Urinary bladder (tissue), 4 donors: ENCODE data around the gene IL10RA. TPM values are rescaled to one million over a fixed set of nuclear protein-coding genes. Genes with fewer than 3 reads are reported as not detected.

ENCODE experiments used
- DNase-seq: peaks from one replicate; pipeline ENCODE4 v3.0.0-alpha.2; 2015; ENCODE audit errors: extremely low spot score
- H3K27ac ChIP-seq: one replicate; pipeline ENCODE4 v1.5.1; 2013; ENCODE audit warnings: low read depth, mild to moderate bottlenecking, moderate library complexity
- H3K36me3 ChIP-seq: one replicate; pipeline ENCODE4 v1.6.1; 2013; ENCODE audit warnings: mild to moderate bottlenecking, moderate library complexity; ENCODE audit not compliant: insufficient read depth
- H3K4me1 ChIP-seq: one replicate; pipeline ENCODE4 v1.6.1; 2013; ENCODE audit warnings: mild to moderate bottlenecking, moderate library complexity; ENCODE audit not compliant: insufficient read depth
- H3K4me3 ChIP-seq: one replicate; pipeline ENCODE4 v1.5.1; 2013; ENCODE audit warnings: low read depth, low read length
- WGBS: extraction: QIAGEN DNeasy Blood & Tissue Kit; methylation state at CpG from one replicate; pipeline ENCODE4 v1.1.7; 2013; 5-methylcytosine and 5-hydroxymethylcytosine counted together
- polyA plus RNA-seq: library from polyadenylated mRNA; stranded (reverse); fragments of 200-250 nt; gene quantifications from one replicate; pipeline ENCODE4 v1.2.3, GENCODE V29; 2013
- total RNA-seq: library from RNA; depleted of rRNA; stranded (reverse); fragments of >200 nt; gene quantifications from one replicate; pipeline ENCODE4 v1.2.3, GENCODE V29; 2014
- donor health status: healthy with polysubstance abuse.
- donor health status: healthy.

IL10RA gene
- total and polyA plus RNA-seq, 2 donors, result 8.7 to 10.8 TPM

DNA sequence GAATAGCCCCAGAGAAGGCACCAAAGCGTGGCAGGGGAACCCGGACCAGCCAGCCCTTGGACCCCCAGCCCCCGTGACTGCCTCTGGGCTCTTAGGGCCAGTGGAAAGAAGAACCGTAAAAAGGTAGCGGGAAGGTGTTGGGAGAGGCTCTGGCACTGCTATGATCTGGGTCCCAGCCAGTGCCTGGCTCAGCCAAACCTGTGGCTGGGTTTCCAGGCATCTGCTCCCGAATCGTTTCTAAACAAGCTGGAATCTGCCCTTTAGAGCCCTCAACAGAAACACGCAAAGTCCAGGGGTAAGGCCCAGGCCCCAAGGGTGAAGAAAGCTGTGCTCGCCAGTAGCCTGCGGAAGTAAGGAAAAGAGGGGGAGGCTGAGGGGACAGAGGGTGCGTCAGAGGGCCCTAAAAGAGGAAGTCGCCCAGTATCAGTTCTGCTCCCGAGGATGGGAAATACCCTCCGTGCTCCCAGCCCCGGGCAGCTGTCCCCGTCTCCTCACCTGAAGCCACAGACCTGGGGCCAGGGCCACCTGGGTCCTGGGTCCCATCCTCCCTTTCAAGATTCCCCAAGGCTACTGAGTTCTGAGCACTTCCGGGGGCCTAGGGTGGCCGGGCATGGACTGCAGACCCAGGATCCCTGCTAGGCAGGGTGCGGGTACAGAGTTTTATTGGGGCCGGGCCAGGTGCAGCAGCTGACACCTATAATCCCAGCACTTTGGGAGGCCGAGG, 24.7 kb downstream of the IL10RA start:
- WGBS, result 75% methylated on average over 21 of the region's 21 CpGs
- no peaks in the 10 kb centered on the region for H3K4me1 ChIP-seq
- no peak overlapping the region for H3K27ac ChIP-seq
- H3K36me3 ChIP-seq, result no peaks in the 10 kb centered on the region
- DNase-seq, result no peak
- H3K4me3 ChIP-seq, result no peak overlapping the region

DNA sequence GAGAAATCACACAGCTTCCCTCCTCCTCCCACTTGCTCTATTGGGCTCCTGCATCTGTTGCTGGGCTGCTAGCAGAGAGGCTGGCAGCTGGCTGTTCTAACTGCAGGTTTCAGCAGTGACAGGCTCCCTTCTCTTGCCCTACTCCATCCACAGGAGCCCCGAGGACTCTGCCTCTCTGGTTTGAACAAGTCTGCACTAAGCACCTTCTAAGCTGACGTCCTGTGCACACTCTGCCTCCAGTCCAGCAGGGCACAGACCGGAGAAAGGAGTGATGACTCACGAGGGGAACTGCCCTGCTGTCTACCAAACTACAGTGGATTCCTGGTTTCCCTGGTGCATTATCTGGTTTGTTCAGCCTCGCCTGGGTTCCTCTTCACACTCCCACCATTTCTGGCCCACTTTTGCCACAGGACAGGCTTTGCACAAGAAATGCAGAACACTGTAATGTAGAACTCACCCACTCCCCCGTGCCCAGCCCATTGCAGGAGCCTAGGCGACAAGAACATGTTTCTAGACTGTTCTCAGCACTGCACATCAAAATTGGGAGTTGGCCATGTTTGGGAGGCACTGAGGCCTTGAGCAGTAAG, 26.0 kb downstream of the IL10RA start:
- Histone ChIP-seq H3K36me3 (no peaks in the 10 kb centered on the region), H3K27ac (no peak overlapping the region), H3K4me1 (no peaks in the 10 kb centered on the region), H3K4me3 (no peak overlapping the region)
- WGBS, result 69% methylated on average over 7 of the region's 7 CpGs
- no peak for DNase-seq

DNA sequence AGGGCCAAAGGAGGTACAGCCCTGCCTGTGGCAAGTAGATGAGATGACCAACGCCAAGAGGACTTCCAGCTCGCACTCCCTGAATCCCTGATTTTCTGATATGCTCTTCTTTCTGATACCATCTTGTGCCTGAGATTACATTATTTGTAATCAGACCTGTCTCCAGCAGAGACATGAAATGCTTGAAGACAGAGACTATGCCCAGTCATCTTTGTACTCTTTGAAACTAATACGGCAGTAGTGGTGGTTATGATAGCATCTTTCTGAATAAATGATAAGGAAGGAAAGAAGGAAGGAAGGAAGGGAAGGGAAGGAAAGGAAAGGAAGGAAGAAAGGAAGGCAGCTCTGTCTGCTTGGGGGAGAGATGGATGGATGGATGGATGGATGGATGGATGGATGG, 27.8 kb downstream of the IL10RA start:
- Histone ChIP-seq H3K27ac (no peak overlapping the region), H3K36me3 (no peaks in the 10 kb centered on the region), H3K4me1 (no peaks in the 10 kb centered on the region), H3K4me3 (no peak overlapping the region)
- DNase-seq, result no peak
- 91% methylated on average over 3 of the region's 3 CpGs for WGBS

DNA sequence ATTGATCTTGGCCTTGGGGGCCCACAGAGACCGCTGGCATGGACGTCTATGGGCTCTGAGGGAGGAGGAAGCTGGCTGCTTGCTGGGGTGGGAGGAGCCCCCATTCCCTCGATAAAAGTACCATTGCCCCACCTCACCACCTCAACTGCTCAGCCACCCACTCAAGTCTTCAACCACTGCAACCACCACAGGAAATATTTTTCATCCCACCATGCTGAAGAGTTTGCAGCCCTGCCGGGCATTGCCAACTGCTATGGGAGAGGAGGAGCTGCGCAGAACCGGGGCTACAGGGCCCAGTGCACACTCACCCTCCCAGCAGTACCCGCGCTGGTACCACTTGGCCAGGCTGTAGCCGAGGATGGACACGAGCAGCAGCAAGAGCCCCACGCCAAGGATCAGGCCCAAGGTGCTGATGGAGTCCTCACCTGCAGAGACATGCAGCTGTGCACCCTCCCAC, 29.2 kb downstream of the IL10RA start:
- no peaks in the 10 kb centered on the region for H3K4me1 ChIP-seq
- H3K36me3 ChIP-seq, result no peaks in the 10 kb centered on the region
- no peak for DNase-seq
- no peak overlapping the region for H3K4me3 ChIP-seq
- 84% methylated on average over 11 of the region's 11 CpGs for WGBS
- H3K27ac ChIP-seq, result no peak overlapping the region

DNA sequence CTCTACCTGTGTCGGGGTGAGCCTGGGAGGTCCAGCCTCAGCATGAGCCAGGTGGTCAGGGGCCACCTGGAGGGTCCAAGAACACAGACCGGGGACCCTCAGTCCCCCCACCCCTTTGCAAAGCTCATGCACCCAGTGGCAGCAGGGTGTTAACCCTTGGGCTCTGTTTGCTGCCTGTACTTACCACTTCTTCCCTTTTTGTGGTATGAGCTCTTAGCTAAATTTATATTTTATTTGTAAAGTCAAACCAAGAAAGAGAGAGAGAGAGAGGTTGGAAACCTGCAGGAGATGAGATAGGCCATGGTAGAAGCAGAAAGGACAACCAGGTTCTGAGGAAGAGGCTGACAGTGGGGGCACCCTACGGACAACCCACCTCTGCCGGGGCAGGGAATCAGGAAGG, 29.9 kb downstream of the IL10RA start:
- DNase-seq, result no peak
- H3K4me3 ChIP-seq, result no peak overlapping the region
- WGBS, result 77% methylated on average over 4 of the region's 4 CpGs
- H3K36me3 ChIP-seq, result no peaks in the 10 kb centered on the region
- H3K27ac ChIP-seq, result no peak overlapping the region
- no peaks in the 10 kb centered on the region for H3K4me1 ChIP-seq

DNA sequence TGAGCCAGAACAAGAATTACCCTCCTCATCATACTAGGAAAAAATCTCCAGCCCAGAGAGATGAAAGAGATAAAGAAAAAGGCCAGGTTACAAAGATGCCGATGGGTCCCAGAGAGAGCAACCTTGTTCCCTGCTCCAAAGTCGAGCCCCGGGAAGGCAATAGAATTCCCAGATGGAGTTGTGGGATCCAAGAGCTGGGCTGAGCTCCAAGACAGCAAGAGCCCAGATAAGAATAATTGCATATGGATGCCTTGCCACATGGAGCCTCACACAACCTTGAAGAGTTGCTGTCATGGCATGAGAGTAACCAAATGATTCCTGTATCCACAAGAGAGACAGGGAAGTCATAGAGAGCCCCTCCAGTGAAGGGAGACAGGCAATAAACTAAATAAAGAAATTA, 30.9 kb downstream of the IL10RA start:
- no peak for DNase-seq
- no peak overlapping the region for H3K4me3 ChIP-seq
- no peak overlapping the region for H3K27ac ChIP-seq

DNA sequence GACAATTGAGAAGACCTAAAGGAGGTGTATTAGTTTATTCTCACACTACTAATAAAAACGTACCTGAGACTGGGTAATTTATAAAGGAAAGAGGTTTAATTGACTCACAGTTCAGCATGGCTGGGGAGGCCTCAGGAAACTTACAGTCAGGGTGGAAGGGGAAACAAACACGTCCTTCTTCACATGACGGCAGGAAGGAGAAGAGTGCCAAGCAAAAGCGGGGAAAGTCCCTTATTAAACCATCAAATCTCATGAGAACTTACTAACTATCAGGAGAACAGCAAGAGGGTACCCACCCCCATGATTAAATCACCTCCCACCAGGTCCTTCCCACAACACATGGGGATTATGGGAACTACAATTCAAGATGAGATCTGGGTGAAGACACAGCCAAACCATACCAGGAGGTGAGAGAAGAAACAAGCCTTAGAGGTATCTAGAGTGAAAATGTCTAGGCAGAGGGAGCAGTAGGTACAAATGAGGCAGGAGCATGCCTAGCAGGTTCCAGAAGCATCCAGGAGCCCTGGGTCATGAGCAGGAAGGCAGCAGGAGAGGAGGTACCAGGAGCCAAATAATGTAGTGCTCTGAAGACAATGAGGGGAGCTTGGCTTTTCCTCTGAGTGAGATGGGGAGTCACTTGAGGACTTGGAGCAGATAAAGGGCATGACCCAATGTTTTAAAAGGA, 31.6 kb downstream of the IL10RA start:
- no peak for DNase-seq
- Histone ChIP-seq H3K27ac (no peak overlapping the region), H3K4me1 (no peaks in the 10 kb centered on the region), H3K4me3 (no peak overlapping the region), H3K36me3 (no peaks in the 10 kb centered on the region)
- 70% methylated on average over 4 of the region's 4 CpGs for WGBS

More for the DNA sequence above, 30.9 kb downstream of the IL10RA start:
- Histone ChIP-seq H3K36me3 (no peaks in the 10 kb centered on the region), H3K4me1 (no peaks in the 10 kb centered on the region)
- 35% methylated on average over 3 of the region's 3 CpGs for WGBS

DNA sequence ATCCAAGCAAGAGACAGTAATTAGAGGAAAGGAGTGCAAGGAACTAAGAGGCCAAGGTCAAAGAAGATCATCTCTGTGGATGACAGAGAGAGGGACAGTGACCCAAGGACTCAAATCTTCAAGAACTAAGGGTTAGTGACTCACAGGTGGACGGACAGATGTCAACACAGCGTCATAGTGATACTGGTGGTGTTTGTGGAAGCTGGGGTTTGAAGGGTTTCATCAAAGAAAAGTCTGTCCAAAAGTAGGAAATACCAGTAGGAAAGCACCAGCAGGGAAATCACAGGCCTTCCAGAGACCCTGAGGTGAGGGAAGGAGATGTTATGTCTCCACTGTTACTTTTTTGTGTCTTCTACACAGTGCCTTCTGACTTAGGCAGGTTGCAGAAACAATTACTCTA, 32.2 kb downstream of the IL10RA start:
- H3K4me3 ChIP-seq, result no peak overlapping the region
- no peak overlapping the region for H3K27ac ChIP-seq
- H3K4me1 ChIP-seq, result no peaks in the 10 kb centered on the region
- 92% methylated on average over 2 of the region's 2 CpGs for WGBS
- DNase-seq, result no peak
- H3K36me3 ChIP-seq, result no peaks in the 10 kb centered on the region

DNA sequence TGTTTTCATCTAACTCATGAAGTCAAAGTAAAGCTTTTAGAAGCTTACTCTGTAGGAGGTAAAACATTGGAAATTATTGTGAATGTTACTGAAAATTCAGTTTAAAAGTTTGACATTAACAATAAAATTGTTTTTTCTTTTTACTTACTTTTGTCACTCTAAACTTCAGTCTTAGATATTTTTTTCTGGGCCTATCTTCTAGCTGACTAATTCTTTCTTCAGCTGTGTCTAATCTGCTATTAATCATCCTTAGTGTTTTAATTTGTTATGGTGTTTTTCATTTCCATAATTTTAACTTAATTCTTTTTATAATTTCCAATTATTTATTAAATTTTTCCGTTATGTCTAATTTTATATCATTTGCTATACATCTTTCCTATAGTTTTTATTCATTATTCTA, 35.0 kb downstream of the IL10RA start:
- WGBS, result 96% methylated on average over 1 of the region's 1 CpG
- no peak for DNase-seq
- H3K4me1 ChIP-seq, result no peaks in the 10 kb centered on the region
- H3K4me3 ChIP-seq, result no peak overlapping the region
- H3K36me3 ChIP-seq, result no peaks in the 10 kb centered on the region
- no peak overlapping the region for H3K27ac ChIP-seq

DNA sequence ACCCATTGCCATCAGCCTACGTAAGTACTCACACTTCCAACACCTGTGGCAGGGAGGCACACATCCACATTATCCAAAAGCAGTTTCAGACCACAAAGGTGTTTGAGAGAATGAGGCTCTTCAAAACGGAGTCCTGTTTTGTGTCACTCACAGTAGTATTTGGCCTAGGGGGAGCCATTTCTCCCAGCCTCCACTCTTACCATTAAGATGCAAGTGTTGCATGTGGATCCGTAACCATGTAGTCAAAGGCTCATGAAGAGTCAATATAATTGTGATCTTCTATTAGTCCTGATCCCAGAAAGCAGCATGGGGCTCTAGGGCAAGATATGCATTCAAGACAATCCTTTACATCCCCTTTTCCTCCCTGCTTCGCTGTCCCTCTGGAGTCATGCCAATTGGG, 41.5 kb downstream of the IL10RA start:
- no peak overlapping the region for H3K4me3 ChIP-seq
- H3K36me3 ChIP-seq, result no peaks in the 10 kb centered on the region
- H3K27ac ChIP-seq, result no peak overlapping the region
- no peak for DNase-seq
- no peaks in the 10 kb centered on the region for H3K4me1 ChIP-seq
- WGBS, result 80% methylated on average over 4 of the region's 4 CpGs

DNA sequence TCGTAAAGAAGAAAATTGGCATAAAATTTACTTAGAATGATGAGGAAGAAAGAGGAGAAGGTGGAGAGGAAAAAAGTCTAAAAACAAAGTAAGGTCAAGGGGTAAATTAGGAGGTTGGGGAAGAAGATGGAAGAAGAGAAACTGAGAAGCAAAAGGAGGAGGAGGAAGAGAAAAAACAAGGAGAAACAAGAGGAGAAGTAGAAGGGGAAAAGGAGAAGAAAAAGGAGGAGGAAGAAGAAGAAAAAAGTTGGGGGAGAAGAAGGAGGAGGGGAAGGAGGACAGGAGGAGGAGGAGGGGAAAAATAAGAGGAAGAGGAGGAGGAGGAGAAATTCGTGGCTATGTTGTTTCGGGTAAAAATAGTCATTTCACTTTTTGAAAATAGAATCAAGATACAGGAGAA, 42.4 kb downstream of the IL10RA start:
- no peaks in the 10 kb centered on the region for H3K36me3 ChIP-seq
- 70% methylated on average over 3 of the region's 3 CpGs for WGBS
- H3K4me3 ChIP-seq, result no peak overlapping the region
- no peak for DNase-seq
- no peaks in the 10 kb centered on the region for H3K4me1 ChIP-seq
- H3K27ac ChIP-seq, result no peak overlapping the region

DNA sequence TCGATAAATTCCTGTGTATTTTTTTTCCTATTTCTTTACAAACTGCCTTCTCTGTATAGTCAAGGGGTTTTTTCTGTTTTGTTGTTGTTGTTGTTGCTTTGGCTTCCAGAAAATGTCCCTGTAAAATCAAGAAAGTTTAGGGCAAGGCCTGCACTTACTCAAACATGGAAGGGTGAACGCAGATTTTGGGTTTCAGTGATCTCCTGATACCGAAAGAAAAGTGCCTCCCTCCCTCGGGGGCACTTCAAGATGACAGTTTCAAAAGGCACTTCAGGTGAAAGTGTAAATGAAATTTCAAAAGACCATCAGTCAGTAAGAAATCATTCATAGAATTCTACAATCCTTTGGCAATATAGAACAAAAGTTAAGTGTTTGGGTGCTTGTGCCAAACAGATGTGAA, 47.2 kb downstream of the IL10RA start:
- DNase-seq, result no peak
- WGBS, result 84% methylated on average over 4 of the region's 4 CpGs
- Histone ChIP-seq H3K4me3 (no peak overlapping the region), H3K27ac (no peak overlapping the region), H3K4me1 (no peaks in the 10 kb centered on the region), H3K36me3 (no peaks in the 10 kb centered on the region)

DNA sequence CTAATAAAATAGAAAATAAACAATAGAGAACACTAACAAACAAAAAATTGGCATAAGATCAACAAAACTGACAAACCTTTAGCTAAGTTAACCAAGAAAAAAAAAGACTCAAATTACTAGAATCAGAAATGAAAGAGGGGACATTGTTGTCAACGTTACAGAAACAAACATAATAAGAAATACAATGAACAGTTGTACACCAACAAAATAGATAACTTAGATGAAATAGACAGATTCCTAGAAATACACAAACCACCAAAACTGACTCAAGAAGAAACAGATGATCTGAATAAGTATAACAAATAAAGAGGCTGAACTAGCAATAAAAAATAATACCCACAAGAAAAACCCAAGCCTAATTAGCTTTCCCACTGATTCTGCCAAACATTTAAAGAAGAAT, 55.9 kb downstream of the IL10RA start:
- Histone ChIP-seq H3K4me3 (no peak overlapping the region), H3K4me1 (no peaks in the 10 kb centered on the region), H3K36me3 (no peaks in the 10 kb centered on the region), H3K27ac (no peak overlapping the region)
- 72% methylated on average over 1 of the region's 1 CpG for WGBS
- DNase-seq, result no peak

DNA sequence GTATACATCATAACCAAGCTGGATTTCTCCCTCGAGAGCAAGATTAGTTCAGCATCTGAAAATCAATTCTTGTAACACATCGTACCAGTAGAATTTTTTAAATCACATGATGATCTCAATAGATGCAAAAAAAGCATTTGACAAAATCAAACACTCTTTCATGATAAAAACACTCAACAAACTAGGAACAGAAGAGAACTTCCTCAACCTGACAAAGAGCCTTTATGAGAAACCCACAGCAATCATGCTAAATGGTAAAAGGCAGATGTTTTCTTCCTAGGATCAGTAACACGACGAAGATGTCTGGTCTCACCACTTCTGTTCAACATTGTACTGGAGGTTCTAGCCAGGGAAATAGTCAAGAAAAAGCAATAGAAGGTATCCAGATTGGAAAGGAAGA, 56.6 kb downstream of the IL10RA start:
- Histone ChIP-seq H3K4me1 (no peaks in the 10 kb centered on the region), H3K4me3 (no peak overlapping the region), H3K36me3 (no peaks in the 10 kb centered on the region), H3K27ac (no peak overlapping the region)
- 67% methylated on average over 4 of the region's 4 CpGs for WGBS
- no peak for DNase-seq
